IMR-90 (cell line): ENCODE measurements around the gene PTPRN2. TPM values are rescaled to one million over a fixed set of nuclear protein-coding genes. Genes with fewer than 3 reads are reported as not detected.

Experiments
- ATAC-seq: fragments of 200-7000 bp; cut with Tn5 transposase; 2 replicates; pipeline ENCODE4 v1.9.1; 2020; ENCODE audit warnings: low read depth, mild to moderate bottlenecking, moderate library complexity
- BruUV-seq: library from RNA; stranded (reverse); fragments of 400-500 nt; replicated peaks from 2 replicates; lab custom pipeline; 2021; lab: Mats Ljungman, UMichigan
- CTCF ChIA-PET: fragments of 300-600 bp; formaldehyde crosslinking; extraction: SDS; loops from one replicate; lab custom pipeline; 2021; ENCODE audit warnings: antibody characterized with exemption; lab: Yijun Ruan, JAX
- POLR2A ChIA-PET: fragments of 300-600 bp; sonication (Branson Sonifier 250); formaldehyde crosslinking; loops from one replicate; lab custom pipeline; 2022; ENCODE audit warnings: antibody characterized with exemption; ENCODE audit not compliant: unreplicated experiment; lab: Charles Lee
- DNase-seq: peaks from one replicate; pipeline ENCODE4 v3.0.0; 2013
- H2AFZ ChIP-seq: replicated peaks from 2 replicates; pipeline ENCODE3; 2013; ENCODE audit warnings: low read length, mild to moderate bottlenecking; ENCODE audit not compliant: poor library complexity
- H2AK5ac ChIP-seq: 2 replicates; pipeline ENCODE4 v1.6.1; 2013; ENCODE audit warnings: low read depth, low read length, inconsistent platforms
- H2AK9ac ChIP-seq: replicated peaks from 2 replicates; pipeline ENCODE3; 2013; ENCODE audit warnings: mild to moderate bottlenecking, low read depth, low read length, moderate library complexity; ENCODE audit not compliant: poor library complexity
- H2BK120ac ChIP-seq: 2 replicates; pipeline ENCODE4 v1.6.1; 2013; ENCODE audit warnings: low read depth, low read length, inconsistent platforms
- H2BK15ac ChIP-seq: 3 replicates; pipeline ENCODE4 v1.6.1; 2013; ENCODE audit warnings: low read depth, low read length, inconsistent platforms
- H2BK20ac ChIP-seq: 2 replicates; pipeline ENCODE4 v1.6.1; 2013; ENCODE audit warnings: low read depth, mild to moderate bottlenecking, inconsistent platforms, low read length, moderate library complexity
- H2BK5ac ChIP-seq: 2 replicates; pipeline ENCODE4 v1.6.1; 2013; ENCODE audit warnings: mild to moderate bottlenecking, low read depth, low read length, inconsistent platforms; ENCODE audit not compliant: poor library complexity, severe bottlenecking
- H3K14ac ChIP-seq: replicated peaks from 2 replicates; pipeline ENCODE4 v1.6.1; 2013; ENCODE audit warnings: low read depth, low read length, inconsistent platforms
- H3K18ac ChIP-seq: 2 replicates; pipeline ENCODE4 v1.6.1; 2013; ENCODE audit warnings: low read depth, low read length, control low read depth
- H3K23ac ChIP-seq: 2 replicates; pipeline ENCODE4 v1.6.1; 2013; ENCODE audit warnings: low read depth, low read length, inconsistent platforms
- H3K27ac ChIP-seq: 2 replicates; pipeline ENCODE4 v1.5.1; 2013; ENCODE audit warnings: mild to moderate bottlenecking, control low read depth, low read length; ENCODE audit not compliant: insufficient read depth
- H3K27me3 ChIP-seq: 2 replicates; pipeline ENCODE4 v1.6.1; 2013; ENCODE audit warnings: low read length; ENCODE audit not compliant: control insufficient read depth, insufficient read depth
- H3K36me3 ChIP-seq: 2 replicates; pipeline ENCODE4 v1.6.1; 2013; ENCODE audit warnings: low read length, mixed read lengths; ENCODE audit not compliant: control insufficient read depth, insufficient read depth
- H3K4ac ChIP-seq: 2 replicates; pipeline ENCODE4 v1.6.1; 2013; ENCODE audit warnings: low read depth, low read length, inconsistent platforms
- H3K4me1 ChIP-seq: 2 replicates; pipeline ENCODE4 v1.6.1; 2013; ENCODE audit warnings: low read length, mixed read lengths; ENCODE audit not compliant: control insufficient read depth, insufficient read depth
- H3K4me2 ChIP-seq: 2 replicates; pipeline ENCODE4 v1.6.1; 2013; ENCODE audit warnings: low read depth, mild to moderate bottlenecking, control low read depth, low read length, moderate library complexity
- H3K4me3 ChIP-seq: 2 replicates; pipeline ENCODE4 v1.5.1; 2013; ENCODE audit warnings: low read depth, mild to moderate bottlenecking, control low read depth, low read length, moderate library complexity; ENCODE audit not compliant: insufficient read depth
- H3K56ac ChIP-seq: 2 replicates; pipeline ENCODE4 v1.6.1; 2013; ENCODE audit warnings: low read length, inconsistent platforms; ENCODE audit not compliant: insufficient read depth; ENCODE audit errors: extremely low read depth
- H3K79me1 ChIP-seq, 2 experiments: 2 replicates each; pipeline ENCODE4 v1.6.1; 2013; ENCODE audit warnings: low read length in 2 of 2, inconsistent platforms in 1 of 2, low read depth in 1 of 2
- H3K9ac ChIP-seq: 2 replicates; pipeline ENCODE4 v1.6.1; 2013; ENCODE audit warnings: low read depth, low read length, control low read depth
- H3K9me1 ChIP-seq: 2 replicates; pipeline ENCODE4 v1.6.1; 2013; ENCODE audit warnings: low read length, inconsistent platforms; ENCODE audit not compliant: insufficient read depth
- H3K9me3 ChIP-seq: 2 replicates; pipeline ENCODE4 v1.6.1; 2013; ENCODE audit warnings: low read length; ENCODE audit not compliant: control insufficient read depth, insufficient read depth
- H4K20me1 ChIP-seq: 2 replicates; pipeline ENCODE4 v1.6.1; 2013; ENCODE audit warnings: low read length, inconsistent platforms; ENCODE audit not compliant: insufficient read depth
- H4K5ac ChIP-seq: 2 replicates; pipeline ENCODE4 v1.6.1; 2013; ENCODE audit warnings: mild to moderate bottlenecking, low read depth, low read length, control low read depth
- H4K8ac ChIP-seq, 2 experiments: 2 replicates each; pipeline ENCODE4 v1.6.1; 2013; ENCODE audit warnings: low read depth in 2 of 2, low read length in 2 of 2, control low read depth in 1 of 2, inconsistent platforms in 1 of 2
- H4K91ac ChIP-seq: 2 replicates; pipeline ENCODE4 v1.6.1; 2013; ENCODE audit warnings: low read depth, low read length, inconsistent platforms; ENCODE audit not compliant: insufficient read depth
- BHLHE40 ChIP-seq: fragments of 150-350 bp; IDR thresholded peaks from 2 replicates; pipeline ENCODE4 v1.6.1; 2016; ENCODE audit warnings: mild to moderate bottlenecking, low read depth, low read length
- CEBPB ChIP-seq: IDR thresholded peaks from 2 replicates; pipeline ENCODE4 v1.6.1; 2012; ENCODE audit warnings: low read depth, low read length, improper control_type of control experiment
- FOS ChIP-seq: fragments of 150-350 bp; IDR thresholded peaks from 2 replicates; pipeline ENCODE4 v1.6.1; 2016; ENCODE audit warnings: low read depth, low read length
- MAFK ChIP-seq: IDR thresholded peaks from 2 replicates; pipeline ENCODE4 v1.6.1; 2012; ENCODE audit warnings: low read depth, low read length, improper control_type of control experiment
- MAZ ChIP-seq: IDR thresholded peaks from 2 replicates; pipeline ENCODE4 v1.6.1; 2012; ENCODE audit warnings: low read depth, mild to moderate bottlenecking, low read length, improper control_type of control experiment, moderate library complexity, borderline replicate concordance
- NFE2L2 ChIP-seq: fragments of 150-350 bp; IDR thresholded peaks from 2 replicates; pipeline ENCODE4 v1.6.1; 2016; ENCODE audit warnings: low read depth, mild to moderate bottlenecking, low read length
- POLR2A ChIP-seq: IDR thresholded peaks from 2 replicates; pipeline ENCODE4 v1.6.1; 2012; ENCODE audit warnings: mild to moderate bottlenecking, low read depth, low read length
- RCOR1 ChIP-seq: IDR thresholded peaks from 2 replicates; pipeline ENCODE4 v1.6.1; 2012; ENCODE audit warnings: mild to moderate bottlenecking, low read length, improper control_type of control experiment; ENCODE audit not compliant: insufficient replicate concordance
- RFX5 ChIP-seq: IDR thresholded peaks from 2 replicates; pipeline ENCODE4 v1.8.0; 2012; ENCODE audit warnings: low read depth, mild to moderate bottlenecking, low read length, moderate library complexity
- WGBS, 2 experiments: methylation state at CpG; one replicate each; pipeline versions ENCODE4 v1.1.5 to v1.1.7; 2013; ENCODE audit warnings: missing lambda C conversion rate in 2 of 2; ENCODE audit not compliant: insufficient read length in 1 of 2; ENCODE audit errors: extremely low coverage in 2 of 2; 5-methylcytosine and 5-hydroxymethylcytosine counted together
- dilution Hi-C: fragments of 300-500 bp; cut with HindIII; formaldehyde crosslinking; loops from one replicate; pipeline ENCODE4 v1.14.3; 2018; ENCODE audit warnings: low sequenced_read_pairs; ENCODE audit not compliant: unreplicated experiment
- in situ Hi-C: fragments of 300-500 bp; cut with MboI; formaldehyde crosslinking; loops from 3 replicates; pipeline ENCODE4 v1.14.3; 2019; ENCODE audit warnings: low sequenced_read_pairs, inconsistent platforms, mixed read lengths
- intact Hi-C: fragments of 100-400 bp; cut with micrococcal nuclease; formaldehyde crosslinking; loops from 2 replicates; pipeline ENCODE4 v1.10.0; 2022
- polyA plus RNA-seq, 3 experiments: library from polyadenylated mRNA; depleted of rRNA; stranded (reverse); fragments of >200 nt; gene quantifications; 2 replicates each; pipeline ENCODE4 v1.2.3, GENCODE V29; 2012; ENCODE audit warnings: low replicate concordance in 1 of 3
- total RNA-seq: library from RNA; depleted of rRNA; stranded (reverse); fragments of >200 nt; gene quantifications from 2 replicates; pipeline ENCODE4 v1.2.3, GENCODE V29; 2012
- TF ChIP-seq, protein P1 (sequence below): conservative IDR thresholded peaks from 2 replicates; pipeline ENCODE4 v1.5.1; 2012; ENCODE audit warnings: mild to moderate bottlenecking, low read depth, low read length, improper control_type of control experiment
- TF ChIP-seq, protein P2 (sequence below): fragments of 150-350 bp; IDR thresholded peaks from 2 replicates; pipeline ENCODE4 v1.6.1; 2016; ENCODE audit warnings: low read depth, mild to moderate bottlenecking, low read length, moderate library complexity, borderline replicate concordance

PTPRN2 gene
- total and polyA plus RNA-seq, 2 of the 4 experiments (the other 2 are of a cell fraction), result 0.03 TPM; not detected in 1

DNA sequence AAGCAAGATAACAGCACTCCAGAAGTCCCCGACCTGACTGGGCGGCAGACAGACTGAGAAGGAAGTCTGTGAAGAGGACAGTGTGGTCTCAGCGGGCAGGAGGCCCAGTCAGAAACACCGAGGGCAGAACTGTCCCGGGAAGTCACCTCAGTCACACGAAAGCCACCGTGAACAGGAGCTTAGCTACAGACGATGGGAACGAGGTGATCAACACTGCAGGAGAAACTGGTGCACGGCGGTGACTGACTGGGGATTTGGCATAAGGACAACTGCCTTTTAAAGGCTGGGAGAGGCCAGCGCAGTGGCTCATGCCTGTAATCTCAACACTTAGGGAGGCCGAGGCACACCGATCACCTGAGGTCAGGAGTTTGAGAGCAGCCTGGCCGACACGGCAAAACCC, 217.8 kb downstream of the PTPRN2 start:
- POLR2A ChIA-PET, result no interaction called here
- no peak overlapping the region for H2AK5ac ChIP-seq
- no peak overlapping the region for H3K4me3 ChIP-seq
- CTCF ChIA-PET, result no interaction called here
- no peak overlapping the region for H4K91ac ChIP-seq
- H4K20me1 ChIP-seq, result no peaks in the 10 kb centered on the region
- H2BK120ac ChIP-seq, result no peak overlapping the region
- H2AFZ ChIP-seq, result no peak overlapping the region
- no peak overlapping the region for H3K56ac ChIP-seq
- 48% methylated on average over 5 of the region's 16 CpGs; no CpG with 5 or more reads in 1 of the 2 experiments for WGBS, 2 experiments
- H2BK20ac ChIP-seq, result no peak overlapping the region
- no peaks in the 10 kb centered on the region for H3K27me3 ChIP-seq
- TF ChIP-seq FOS (no peak), MAFK (no peak), MAZ (no peak), CEBPB (no peak), BHLHE40 (no peak), RCOR1 (no peak), POLR2A (no peak), RFX5 (no peak), NFE2L2 (no peak)
- TF ChIP-seq, protein P1, sequence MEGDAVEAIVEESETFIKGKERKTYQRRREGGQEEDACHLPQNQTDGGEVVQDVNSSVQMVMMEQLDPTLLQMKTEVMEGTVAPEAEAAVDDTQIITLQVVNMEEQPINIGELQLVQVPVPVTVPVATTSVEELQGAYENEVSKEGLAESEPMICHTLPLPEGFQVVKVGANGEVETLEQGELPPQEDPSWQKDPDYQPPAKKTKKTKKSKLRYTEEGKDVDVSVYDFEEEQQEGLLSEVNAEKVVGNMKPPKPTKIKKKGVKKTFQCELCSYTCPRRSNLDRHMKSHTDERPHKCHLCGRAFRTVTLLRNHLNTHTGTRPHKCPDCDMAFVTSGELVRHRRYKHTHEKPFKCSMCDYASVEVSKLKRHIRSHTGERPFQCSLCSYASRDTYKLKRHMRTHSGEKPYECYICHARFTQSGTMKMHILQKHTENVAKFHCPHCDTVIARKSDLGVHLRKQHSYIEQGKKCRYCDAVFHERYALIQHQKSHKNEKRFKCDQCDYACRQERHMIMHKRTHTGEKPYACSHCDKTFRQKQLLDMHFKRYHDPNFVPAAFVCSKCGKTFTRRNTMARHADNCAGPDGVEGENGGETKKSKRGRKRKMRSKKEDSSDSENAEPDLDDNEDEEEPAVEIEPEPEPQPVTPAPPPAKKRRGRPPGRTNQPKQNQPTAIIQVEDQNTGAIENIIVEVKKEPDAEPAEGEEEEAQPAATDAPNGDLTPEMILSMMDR, result no peak
- TF ChIP-seq, protein P2, sequence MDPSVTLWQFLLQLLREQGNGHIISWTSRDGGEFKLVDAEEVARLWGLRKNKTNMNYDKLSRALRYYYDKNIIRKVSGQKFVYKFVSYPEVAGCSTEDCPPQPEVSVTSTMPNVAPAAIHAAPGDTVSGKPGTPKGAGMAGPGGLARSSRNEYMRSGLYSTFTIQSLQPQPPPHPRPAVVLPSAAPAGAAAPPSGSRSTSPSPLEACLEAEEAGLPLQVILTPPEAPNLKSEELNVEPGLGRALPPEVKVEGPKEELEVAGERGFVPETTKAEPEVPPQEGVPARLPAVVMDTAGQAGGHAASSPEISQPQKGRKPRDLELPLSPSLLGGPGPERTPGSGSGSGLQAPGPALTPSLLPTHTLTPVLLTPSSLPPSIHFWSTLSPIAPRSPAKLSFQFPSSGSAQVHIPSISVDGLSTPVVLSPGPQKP, result no peak
- no TSS peak for BruUV-seq
- in situ Hi-C loops (no loop called here), intact Hi-C loops (no loop called here), dilution Hi-C loops (no loop called here)
- no peak overlapping the region for H3K14ac ChIP-seq
- ATAC-seq (no peak), DNase-seq (no peak)
- H3K18ac ChIP-seq, result no peak overlapping the region
- H3K23ac ChIP-seq, result no peak overlapping the region
- no peaks in the 10 kb centered on the region for H3K4me1 ChIP-seq
- H3K27ac ChIP-seq, result no peak overlapping the region
- H3K36me3 ChIP-seq, result no peaks in the 10 kb centered on the region
- no peaks in the 10 kb centered on the region for H3K79me1 ChIP-seq
- H2AK9ac ChIP-seq, result no peak overlapping the region
- no peak overlapping the region for H4K5ac ChIP-seq
- no peak overlapping the region for H3K9ac ChIP-seq
- H3K4ac ChIP-seq, result no peak overlapping the region
- H3K4me2 ChIP-seq, result no peak overlapping the region
- H2BK5ac ChIP-seq, result no peak overlapping the region
- H3K9me3 ChIP-seq, result peaks cover 36% of the 10 kb centered on the region
- H2BK15ac ChIP-seq, result no peak overlapping the region
- H4K8ac ChIP-seq, result no peak overlapping the region
- no peaks in the 10 kb centered on the region for H3K9me1 ChIP-seq
